Astrocyte (in vitro differentiated cells and primary cell): ENCODE results near the gene ZMIZ1.

Experiments
- CTCF ChIP-seq: IDR thresholded peaks from 2 replicates; pipeline ENCODE4 v1.5.1; 2011; ENCODE audit warnings: low read depth, mild to moderate bottlenecking, inconsistent platforms, low read length, moderate library complexity; ENCODE audit not compliant: insufficient read depth
- EZH2 ChIP-seq: IDR thresholded peaks from 2 replicates; pipeline ENCODE4 v1.6.1; 2012; ENCODE audit warnings: mild to moderate bottlenecking, low read length, inconsistent platforms; ENCODE audit not compliant: insufficient read depth

- TF ChIP-seq CTCF (no peak), EZH2 (no peak)
Observed at GRCh38 chr10:79056736-79057391, 11.9 kb upstream of the ZMIZ1 start.
